GM18519 (cell line): Measurements from ENCODE around the gene ST6GALNAC1.
"Not testable (repeated sequence)": the region's sequence is repeated elsewhere in the genome, so short reads cannot be mapped to it uniquely, and the experiment has no call there.

Experiments used
- ATAC-seq: cut with Tn5 transposase; IDR thresholded peaks from one replicate; pipeline ENCODE4 v1.9.1; 2021; ENCODE audit warnings: mild to moderate bottlenecking, moderate library complexity; ENCODE audit not compliant: unreplicated experiment, low FRiP score

ST6GALNAC1 gene

DNA sequence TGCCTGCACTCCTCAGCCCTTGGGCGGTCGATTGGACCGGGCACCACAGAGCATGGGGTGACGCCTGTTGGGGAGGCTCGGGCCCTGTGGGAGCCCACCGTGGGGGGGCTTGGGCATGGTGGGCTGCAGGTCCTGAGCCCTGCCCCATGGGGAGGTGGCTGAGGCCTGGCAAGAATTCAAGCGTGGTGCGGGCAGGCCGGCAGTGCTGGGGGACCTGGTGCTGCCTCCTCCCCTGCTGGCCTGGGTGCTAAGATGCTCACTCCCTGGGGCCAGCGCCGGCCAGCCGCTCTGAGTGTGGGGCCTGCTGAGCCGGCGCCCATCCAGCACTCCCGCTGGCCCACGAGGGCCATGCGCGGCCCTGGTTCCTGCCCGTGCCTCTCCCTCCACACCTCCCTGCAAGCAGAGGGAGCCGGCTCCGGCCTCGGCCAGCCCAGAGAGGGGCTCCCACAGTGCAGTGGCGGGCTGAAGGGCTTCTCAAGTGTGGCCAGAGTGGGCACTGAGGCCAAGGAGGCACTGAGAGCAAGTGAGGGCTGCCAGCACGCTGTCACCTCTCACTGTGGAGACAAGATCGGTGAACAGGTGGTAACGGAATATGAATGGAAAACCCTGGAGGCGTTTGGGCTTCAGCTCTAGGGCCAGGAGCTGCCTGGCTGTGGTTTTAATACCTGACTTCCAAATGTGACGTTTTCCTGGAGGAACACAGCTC, 28.5 kb downstream of the ST6GALNAC1 start:
- no peak for ATAC-seq

DNA sequence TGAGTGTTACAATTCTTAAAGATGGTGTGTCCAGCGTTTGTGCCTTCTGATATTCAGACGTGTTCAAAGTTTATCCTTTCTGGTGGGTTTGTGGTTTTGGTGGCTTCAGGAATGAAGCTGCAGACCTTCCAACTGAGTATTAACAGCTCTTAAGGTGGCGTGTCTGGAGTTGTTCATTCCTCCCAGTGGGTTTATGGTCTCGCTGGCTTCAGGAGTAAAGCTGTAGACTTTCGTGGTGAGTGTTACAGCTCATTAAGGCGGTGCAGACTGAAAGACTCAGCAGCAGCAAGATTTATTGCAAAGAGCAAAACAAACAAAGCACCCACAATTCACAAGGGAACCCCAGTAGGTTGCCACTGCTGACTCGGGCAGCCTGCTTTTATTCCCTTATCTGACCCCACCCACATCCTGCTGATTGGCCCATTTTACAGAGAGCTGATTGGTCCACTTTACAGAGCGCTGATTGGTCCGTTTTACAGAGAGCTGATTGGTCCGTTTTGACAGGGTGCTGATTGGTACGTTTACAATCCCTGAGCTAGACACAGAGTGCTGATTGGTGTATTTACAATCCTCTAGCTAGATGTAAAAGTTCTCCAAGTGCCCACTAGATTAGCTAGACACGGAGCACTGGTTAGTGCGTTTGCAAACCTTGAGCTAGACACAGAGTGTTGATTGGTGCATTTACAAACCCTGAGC, 29.3 kb downstream of the ST6GALNAC1 start:
- ATAC-seq = not testable (repeated sequence)

DNA sequence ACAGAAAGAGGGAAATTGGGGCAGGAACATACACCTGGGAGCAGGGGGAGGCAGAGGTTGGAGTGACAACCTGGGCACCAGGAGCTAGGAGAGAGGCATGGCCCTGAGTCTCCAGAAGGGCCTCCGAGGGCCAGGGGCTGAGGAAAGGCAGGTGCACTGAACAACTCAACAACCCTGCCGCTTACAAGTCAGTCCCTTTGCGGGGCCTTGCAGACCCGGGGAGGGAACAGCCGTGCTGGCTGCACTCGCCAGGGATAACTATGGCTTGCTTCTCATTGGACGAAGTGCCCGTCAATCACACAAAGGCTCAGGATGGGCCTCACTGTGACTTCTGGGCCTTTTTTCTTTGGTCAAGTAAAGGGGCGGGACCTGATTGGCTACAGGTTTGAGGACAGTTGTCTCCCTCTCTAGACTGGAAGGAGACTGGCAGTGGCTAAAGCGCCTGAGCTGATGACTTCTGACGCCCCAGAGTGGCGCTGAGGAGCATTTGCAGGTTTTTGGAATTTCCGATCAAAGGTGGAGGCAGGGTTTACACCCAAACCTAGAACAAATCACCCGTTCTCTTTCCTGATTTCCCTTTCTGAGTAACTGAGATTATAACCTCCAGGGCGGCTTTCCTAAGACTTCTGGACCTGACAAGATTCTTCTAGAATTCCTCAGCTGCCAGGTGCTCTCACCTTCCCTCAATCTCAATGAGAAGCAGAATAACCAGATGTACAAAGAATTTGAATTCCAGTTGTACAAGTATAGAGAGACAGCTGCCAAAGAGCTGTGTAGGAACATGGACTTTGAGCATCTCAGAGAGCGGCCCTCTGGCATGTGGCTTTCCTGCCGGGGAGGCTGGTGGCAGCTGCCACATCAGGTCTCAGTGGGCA, 30.3 kb downstream of the ST6GALNAC1 start:
- ATAC-seq = no peak

DNA sequence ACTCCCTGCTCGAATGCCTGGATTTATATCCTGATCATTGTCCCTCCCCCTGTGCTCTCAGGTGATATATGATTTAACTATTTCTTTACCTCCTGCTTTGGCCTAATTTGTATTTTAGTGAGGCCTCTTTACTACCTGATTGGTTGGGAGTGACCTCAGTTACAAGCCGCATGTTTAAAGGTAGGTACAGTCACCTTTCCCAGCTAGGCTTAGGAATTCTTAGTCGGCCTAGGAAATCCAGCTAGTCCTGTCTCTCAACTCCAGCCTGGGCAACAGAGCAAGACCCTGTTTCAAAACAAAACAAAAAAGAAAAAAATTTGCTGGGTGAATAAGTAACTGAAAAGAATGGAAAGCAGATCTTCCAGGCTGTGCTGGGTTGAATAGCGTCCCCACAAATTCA, 31.1 kb downstream of the ST6GALNAC1 start:
- no peak for ATAC-seq

DNA sequence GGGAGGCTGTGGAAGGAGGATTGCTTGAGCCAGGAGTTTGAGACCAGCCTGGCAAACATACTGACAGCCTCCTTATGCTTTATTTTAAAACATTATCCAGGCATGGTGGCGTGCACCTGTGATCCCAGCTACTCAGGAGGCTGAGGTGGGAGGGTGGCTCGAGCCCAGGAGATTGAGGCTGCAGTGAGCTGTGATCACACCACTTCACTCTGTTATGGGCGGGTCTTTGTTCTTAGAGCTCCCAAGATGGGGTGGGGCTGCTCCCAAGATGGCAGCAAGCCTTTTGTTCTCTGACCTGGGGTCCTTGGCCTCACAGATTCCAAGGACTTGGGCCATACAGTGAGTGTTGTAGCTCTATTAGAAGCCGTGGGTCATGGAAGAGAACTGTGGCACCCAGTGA, 31.8 kb downstream of the ST6GALNAC1 start:
- ATAC-seq = no peak

DNA sequence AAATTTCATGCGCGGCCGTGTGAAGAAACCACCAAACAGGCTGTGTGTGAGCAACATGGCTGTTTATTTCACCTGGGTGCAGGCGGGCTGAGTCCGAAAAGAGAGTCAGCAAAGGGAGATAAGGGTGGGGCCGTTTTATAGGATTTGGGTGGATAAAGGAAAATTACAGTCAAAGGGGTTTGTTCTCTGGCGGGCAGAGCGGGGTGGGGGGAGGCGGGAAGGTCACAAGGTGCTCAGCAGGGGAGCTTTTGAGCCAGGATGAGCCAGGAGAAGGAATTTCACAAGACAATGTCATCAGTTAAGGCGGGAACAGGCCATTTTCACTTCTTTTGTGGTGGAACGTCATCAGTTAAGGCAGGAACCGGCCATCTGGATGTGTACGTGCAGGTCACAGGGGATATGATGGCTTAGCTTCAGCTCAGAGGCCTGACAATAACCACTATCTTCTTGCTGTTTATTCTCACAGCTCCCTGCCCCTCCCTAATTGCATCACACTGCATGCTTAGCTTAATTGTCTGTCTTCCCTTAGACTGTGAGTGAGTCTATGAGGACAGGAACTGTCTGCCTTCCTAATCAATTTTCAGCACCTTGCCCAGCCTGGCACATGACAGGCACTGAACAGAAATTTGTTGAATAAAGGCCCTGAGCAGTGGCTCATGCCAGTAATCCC, 32.3 kb downstream of the ST6GALNAC1 start:
- ATAC-seq = not testable (repeated sequence)

DNA sequence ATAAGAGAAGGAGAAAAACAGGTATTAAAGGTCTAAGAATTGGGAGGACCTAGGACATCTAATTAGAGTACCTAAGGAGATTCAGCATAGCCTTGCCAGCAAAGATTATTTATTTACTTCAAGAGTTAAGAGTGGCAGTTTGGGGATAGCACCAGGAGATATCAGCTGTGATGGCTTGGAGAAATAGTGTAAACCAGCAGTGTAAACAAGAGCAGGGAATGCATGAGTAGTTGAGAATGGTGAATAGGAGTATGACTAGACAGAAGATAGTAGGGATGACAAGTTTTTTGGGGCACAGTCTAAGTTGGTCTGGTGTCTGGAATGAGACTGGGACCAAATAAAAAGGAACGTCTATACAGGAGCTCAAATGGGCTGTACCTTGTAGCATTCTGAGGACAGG, 36.9 kb downstream of the ST6GALNAC1 start:
- ATAC-seq = not testable (repeated sequence)

DNA sequence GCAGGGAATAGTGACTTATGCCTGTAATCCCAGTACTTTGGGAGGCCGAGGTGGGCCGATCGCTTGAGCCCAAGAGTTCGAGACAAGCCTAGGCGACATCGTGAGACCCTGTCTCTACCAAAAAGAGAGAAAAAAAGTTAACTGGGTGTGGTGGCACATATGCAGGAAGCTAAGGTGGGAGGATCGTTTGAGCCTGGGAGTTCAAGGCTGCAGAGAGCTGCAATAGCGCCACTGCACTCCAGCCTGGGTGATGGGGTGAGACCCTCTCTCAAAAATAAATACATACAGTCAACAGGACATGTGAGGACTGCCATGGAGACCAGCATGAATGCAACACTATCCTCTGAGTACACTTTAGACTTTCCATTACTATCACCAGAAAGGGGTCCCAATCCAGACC, 42.5 kb downstream of the ST6GALNAC1 start:
- ATAC-seq = no peak

DNA sequence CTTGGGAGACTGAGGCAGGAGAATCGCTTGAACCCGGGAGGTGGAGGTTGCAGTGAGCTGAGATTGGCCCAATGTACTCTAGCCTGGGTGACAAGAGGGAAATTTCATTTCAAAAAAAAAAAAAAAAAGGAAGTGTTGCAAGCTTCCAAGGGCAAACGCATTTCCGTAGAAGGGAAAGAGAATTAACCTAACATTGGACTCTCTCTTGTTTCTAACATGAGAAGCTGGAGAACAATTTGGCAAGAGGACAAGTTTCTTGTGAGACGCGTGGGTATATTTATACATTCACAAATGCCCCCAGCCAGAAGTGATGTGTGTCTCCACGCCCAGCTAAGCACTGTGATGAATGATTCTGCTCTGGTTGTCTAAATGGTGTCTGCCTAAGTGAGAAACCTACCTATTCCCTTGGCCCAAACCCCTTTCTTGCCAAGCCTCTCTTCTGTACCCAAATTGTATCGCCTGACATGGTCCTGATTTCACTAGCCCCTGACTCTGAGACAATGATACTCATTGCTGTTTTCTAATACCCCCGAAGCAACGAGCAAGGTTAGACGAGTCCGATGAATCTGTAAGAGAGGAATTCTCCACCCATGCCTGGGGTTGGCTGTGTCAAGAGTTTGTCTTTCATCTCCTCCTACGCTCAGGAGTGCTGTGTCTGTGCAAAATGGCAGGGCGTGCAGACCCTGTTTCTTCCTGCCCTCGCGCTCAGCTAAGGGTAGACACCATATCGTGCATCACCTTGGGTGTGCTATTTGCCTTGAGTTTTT, 43.7 kb downstream of the ST6GALNAC1 start:
- ATAC-seq = no peak

DNA sequence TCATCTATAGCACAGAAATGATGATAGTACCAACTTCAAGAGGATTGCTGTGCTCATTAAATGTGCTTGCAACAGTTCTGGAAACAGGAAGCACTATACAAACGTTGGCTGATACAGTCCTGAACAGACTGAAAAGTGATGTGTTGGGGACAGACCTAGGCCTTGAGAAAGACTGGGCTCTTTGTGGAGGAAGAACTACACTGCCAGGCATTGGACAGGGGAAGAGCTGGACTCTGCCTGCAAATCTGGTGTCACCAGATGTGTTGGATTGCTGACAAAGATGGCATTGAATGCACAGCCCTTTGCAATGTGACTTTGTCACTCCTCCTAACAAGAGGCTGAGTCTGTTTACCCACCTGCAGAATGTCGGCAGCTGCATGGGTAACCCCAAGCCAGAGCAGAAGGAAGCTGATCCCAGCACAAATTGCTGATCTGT, 45.5 kb downstream of the ST6GALNAC1 start:
- ATAC-seq = no peak

DNA sequence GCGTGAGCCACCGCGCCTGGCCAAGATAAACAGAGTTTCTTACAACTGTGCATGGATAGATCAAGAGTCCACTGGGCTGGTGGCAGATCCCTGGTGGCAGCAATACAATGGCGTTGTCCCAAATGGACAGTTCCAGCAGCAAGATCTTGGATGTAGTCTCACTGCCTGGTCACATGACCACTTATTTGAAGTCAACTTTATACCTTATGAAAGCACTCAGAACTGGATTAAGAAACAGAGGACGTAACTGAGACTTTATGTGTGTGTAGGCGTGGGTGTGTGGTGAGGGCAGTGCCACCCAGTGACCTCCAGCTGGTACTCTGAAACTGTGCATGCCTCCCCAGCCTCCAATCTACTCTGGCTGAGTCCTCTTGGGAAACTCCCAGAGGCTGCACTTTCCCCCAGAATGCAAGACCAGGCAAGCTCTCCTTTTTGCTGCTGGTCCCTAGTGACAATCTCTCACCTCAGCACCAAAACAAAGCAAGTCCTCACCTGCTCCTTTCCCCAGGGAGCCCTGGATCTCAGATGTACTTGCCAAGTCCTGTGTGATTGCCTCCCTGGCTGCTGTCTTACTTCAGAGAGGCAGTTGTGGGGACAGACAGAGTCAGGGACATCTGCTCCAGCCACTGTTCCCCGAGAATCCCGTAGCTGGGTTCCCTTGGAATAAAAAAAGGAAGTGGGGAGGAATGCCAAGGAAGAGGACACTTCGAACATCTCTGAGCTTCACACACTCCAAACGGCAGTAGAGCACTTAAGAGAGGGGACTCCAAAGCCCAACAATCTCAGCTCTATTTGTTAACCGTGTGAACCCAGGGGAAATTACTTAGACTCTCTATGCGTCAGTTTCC, 46.2 kb downstream of the ST6GALNAC1 start:
- no peak for ATAC-seq

DNA sequence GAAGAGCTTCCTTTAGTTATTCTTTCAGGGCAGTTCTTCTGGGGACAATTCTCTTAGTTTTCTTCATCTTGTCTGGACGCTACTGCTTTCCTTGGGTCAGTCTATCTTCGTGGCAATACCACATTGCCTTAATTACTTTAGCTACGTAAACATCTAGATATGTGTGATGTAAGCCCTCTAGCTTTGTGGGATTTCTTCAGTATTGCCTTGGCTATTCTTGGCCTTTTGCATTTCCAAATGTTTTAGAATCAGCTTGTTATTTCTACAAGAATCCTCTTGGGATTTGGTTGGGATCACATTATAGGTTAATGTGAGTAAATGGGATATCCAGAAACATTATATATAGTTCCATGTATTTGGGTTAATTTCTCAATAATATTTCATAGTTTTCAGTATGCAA, 48.9 kb downstream of the ST6GALNAC1 start:
- no peak for ATAC-seq

DNA sequence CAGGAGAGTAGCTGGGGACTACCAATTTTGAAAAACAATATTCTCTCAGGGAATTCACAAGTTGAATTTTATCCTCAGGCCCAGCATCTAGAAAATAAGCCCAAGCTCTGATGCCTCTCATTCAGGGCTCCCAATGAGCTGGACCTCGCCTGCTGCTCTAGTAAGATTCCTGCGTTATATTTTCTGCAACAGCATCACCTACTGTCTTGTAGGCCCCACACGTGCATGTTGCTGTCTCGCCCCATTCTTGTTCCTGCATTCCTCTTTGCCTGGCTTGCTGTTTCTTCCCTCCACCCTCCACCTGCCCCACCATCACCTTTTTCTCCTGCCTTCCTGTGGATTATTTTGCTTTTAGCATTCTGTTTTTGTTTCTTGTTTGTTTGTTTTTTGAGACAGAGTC, 49.6 kb downstream of the ST6GALNAC1 start:
- ATAC-seq = no peak

DNA sequence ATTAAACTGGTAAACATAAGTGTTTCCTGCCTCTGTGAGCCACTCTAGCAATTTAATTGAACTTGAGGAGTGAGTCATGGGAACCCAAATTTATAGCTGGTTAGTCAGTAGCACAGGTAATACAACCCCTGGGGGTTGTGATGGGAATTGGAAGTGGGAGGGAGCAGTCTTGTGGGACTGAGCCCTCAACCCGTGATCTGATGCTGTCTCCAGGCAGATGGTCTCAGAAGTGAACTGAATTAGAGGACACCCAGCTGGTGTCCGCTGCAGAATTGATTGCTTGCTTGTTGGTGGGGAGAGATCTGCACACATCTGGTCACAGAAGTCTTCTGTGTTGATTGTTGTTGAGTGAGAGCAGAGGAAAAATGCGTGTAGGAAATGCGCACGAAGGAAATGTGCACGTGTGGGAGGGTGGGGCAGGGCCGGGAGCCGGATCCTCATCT, 50.2 kb downstream of the ST6GALNAC1 start:
- ATAC-seq = no peak

DNA sequence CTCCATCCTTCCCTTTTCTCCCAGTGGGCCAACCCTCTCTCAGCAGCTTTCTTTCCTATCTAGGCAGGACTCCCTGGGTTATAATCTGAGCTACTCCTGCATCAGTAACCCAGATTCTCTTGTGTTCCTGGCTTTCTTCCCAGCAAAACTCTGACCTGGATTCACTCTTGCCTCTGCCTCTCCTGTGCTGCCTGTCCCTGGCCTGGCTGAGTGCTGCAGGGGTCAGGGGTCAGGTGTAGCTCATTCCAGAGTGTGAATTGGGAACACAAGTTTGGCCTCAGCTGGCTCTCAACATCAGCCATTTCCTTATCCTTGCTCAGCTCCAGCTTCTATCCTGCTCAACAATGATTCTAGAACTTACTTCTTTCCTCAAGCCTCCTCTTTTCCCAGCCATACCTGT, 55.4 kb downstream of the ST6GALNAC1 start:
- ATAC-seq = no peak

DNA sequence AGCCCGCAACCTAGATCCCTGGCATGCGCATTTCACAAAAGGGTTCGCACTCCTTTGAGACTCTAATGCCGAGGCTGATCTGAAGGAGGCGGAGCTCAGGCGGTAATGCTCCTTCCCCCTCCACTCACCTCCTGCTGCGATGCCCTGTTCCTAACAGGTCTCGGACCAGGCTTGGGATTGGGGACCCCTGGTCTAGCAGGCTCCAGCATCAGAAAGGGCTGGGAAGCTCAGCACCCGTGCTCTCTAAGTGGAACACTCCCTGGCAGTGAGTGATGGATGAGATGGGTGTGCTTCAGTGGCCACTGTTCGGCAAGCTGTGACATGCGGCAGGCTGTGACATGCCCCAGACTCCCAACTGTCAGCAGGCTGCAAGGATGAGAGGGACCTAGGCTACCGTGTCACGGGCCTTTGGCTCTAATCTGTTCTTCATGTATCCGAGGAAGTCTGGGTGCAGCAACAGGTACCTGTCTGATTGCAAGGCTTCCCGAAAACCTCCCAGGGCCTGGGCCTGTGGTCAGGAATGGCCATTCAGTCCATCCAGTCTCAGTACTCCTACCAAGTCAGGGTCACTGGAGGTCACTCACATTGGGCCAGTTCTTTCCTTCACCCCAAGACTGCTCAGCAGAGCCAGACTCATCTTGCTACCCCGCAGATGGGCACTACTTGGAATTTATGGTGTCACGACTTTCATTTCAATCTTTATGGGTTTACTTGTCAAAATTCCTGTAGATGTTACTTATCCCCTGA, 56.6 kb downstream of the ST6GALNAC1 start:
- ATAC-seq = no peak

DNA sequence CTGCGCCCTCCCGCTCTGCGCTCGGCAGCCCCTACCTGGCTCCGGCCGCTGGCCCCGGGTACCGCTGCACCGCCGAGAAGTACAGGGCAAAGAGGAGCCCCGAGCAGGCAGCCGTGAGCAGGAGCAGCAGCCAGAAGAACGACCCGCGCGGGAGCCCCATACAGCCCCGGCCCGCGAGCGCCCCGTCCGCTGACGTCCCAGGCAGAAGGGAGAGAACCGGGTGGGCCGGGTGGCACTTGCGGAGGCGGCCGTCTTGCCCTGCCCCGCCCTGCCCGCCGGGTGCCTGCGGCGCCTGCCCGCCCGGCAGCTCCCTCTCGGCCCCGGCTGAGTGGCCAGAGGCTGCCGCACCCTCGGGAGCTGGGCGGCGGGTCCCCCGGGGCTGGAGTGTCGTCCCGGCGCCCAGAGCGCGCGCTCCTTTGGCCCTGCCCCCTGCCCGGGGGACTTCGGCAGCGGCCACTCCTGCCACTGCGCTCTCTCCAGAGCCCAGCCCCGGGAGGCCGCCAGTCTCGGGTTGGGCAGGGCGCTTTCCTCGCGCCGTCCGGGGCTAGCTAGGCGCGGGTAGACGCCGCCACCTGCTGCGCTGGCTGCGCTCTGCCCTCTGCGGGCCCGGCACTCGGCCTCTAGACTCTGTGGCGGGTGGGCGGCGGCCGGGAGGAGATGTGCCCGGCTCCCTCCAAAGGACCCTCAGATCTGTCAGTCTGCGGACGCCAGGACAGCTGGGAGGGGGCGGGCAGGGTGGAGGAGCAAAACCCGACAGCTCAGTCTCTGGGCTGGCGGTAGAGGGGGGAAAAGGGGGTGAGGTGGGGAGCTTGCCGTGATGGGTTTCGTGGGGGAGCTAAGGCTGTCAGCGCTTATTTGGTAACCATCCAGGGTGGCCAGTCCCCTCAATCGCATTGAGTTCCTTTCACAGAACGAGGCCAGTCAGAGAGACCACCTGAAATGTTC, 57.6 kb downstream of the ST6GALNAC1 start, which contains the start of gene ST6GALNAC2:
ST6GALNAC2 (minus strand) TSS at position 212 of the 945 bp plus-strand sequence; CDS start at position 160, 52 bp downstream.
- ATAC-seq = no peak
